ENCODE results near the gene DLGAP1.

DLGAP1 gene

DNA sequence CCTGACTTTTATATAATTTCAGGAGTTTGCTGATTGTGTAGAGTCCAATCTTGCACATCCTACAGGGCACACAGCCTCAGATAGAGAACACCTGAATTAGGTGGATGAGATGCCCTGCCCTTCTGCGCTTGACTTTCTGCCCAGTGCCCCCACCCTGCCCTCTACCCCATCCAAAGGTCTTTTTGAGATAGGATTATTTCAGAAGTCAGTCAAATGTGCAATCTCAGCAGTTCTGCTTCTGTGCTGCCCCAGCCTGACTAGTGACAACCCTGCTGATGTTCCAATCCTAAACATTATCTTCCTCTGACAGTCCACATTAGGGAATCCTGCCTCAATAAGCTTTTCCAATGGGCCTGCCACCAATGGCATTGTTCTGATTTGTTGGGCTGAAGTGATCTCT lies 593.6 kb downstream of the DLGAP1 start:
- no peak for DNase-seq

DNA sequence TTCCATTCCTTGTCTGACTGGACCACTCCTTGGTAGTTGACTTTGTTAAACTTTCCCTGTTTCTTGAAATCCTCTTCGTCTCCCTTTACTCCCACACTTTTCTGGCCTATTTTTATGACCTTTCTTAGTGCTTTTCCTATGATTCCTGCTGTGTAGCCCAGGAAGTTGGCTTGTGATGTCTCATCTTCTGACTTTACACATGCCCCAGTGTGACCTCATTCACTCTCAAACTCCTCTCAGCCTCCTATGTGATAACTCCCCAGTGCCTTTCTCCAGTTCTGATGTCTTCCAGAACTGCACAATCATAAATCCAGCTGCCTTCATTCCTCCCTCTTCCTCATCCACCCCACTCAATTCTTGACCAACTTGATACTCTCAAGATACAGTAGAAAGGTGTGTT lies 597.6 kb downstream of the DLGAP1 start:
- DNase-seq: peak in 1 of 4 experiments; percentile 23

DNA sequence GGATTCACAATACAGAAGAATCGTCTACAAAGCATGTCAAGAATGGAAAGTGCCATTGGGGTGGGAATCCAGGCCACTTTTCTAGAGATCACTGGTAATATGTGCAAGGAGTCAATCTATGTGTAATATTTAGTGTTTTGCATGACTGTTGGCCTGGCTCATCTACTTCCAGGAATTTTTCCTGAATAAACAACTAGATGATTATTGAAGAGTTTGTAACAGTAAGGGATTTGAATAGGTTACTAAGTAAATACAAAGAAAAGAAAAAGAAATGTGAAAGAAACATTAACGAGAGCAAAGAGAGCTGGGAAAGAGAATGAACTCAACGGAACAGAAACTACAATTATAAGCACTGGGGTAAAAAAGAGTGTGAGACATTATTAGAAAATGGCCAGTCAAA lies 599.1 kb downstream of the DLGAP1 start:
- no peak for DNase-seq

DNA sequence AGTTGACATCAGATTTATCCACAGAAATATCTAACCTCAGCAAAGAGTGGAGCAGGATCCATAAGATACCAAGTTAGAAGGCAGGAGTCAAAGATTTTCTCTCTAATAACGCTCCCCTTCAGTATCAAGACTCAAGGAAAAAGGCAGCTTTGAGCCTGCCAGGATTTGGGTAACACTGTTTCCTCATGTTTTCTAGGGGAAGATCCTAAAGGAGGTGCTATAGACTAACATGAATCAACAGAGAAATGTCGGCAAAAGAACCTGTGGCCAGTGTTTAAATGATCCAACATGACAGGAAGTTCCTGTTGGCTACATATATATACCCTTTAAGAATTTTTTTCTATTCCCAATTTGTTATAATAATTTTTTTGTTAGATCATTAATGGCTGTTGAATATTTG lies 602.8 kb downstream of the DLGAP1 start:
- DNase-seq: no peak

DNA sequence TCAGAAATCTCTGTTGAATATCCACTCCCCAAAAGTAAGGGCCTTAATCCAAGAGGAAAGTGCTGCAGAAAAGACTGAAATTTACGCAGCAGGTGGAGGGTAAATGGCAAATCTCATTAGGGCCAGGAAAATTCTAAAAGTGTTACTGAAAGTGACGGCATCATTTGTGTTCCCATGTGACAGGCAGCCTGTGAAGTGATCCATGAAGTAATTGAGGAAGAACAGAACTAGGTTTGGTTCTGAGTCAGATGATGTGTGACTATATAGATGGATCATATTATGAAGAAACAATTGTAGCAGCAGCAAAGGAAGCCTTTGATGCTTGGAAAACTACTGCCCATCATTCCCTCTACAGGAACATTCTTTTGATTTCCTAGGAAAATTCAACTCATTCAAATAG lies 603.9 kb downstream of the DLGAP1 start:
- peak in 3 of 4 experiments; percentile 31 to 54 (median 44) for DNase-seq

DNA sequence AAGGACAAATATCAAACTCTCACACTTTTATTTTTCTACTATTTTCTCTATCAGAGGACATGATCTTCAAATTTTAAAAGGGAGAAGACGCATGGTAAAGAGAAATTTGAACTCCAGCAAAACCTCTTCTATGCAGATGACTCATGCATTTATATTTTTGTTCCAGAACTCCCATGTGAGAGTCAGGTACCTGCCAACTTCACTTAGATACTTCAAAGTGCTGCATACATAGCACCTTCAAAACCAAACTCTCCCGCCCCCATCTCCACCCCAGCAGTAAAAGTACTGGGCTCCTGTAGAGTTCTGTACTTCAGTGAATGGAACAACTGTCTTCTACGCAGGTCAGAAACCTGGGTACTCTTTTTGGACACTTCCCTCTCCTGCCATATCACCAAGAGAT lies 606.8 kb downstream of the DLGAP1 start:
- no peak for DNase-seq

DNA sequence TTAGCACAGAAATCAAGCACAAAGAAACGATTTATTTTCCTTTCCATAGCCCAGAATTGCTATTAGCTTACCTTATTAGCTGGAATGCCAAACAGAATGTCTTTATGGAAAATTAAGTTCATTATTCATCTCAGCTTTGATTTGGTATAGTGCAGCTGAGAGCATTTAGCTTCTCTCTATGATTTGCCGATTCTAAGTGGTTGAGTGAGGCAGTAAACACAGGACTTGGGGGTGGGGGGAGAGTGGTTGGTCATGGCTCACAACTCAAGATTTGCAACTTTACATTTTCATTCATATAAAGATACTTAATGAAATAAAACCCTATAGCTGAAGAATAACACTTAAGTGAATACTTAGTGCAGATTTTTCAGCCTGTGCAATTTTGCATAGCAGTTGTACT lies 609.9 kb downstream of the DLGAP1 start:
- no peak for DNase-seq

DNA sequence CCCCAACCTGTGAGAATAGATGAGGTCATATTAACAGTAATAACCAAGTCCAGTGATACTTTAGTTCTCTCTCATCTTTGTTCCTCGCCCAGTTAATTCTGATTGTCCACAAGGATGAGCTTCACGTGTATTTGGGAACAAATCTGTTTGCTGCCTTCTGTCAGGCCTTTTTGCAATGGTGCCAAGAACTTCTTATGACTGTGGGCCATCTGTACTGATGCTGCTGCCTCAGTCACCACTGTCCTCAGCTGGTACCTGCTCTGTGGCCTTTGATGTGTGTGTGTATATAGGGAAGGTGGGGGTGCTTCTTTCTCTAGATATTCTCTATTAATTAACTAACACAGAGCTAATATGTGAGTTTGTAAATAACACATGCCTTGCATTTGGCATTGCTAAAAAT lies 612.3 kb downstream of the DLGAP1 start:
- DNase-seq: no peak

DNA sequence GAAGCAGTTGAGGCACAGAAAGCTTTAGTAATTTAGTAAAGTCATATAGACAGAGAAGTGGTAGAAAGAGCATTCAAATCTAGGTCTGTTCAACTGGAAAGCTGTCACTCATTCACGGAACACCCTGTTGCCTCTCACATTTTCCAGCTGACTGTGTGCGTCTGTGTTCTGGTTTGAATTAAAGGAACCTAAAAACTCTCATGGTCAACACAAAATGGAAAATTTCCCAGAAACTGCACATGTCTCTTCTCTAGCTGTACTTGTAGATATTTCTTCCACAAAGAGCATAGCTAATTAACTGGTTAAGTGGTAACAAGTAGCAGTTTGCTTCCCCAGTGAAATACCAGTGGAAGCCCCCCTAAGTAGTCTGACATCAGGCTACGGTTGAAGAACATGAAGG lies 614.3 kb downstream of the DLGAP1 start:
- DNase-seq: no peak

DNA sequence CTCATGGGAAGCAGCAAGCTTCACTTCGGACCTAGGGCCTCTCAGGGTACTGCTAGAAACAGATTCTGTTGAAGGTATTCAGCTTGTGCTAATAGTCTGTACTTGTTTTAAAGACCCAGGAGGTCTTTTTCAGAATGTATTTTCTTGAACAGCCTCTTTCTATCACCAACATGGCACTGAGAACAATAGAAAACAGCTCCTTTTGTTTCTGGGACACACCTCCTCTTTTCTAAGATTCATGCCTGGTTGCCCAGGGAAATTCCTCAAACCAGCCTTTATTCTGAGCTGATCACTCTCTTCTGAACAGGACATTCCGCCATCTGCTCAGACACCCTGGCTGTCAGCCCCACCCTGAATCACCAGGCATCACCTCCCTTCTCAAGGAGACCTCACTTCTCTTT lies 615.5 kb downstream of the DLGAP1 start:
- no peak for DNase-seq

DNA sequence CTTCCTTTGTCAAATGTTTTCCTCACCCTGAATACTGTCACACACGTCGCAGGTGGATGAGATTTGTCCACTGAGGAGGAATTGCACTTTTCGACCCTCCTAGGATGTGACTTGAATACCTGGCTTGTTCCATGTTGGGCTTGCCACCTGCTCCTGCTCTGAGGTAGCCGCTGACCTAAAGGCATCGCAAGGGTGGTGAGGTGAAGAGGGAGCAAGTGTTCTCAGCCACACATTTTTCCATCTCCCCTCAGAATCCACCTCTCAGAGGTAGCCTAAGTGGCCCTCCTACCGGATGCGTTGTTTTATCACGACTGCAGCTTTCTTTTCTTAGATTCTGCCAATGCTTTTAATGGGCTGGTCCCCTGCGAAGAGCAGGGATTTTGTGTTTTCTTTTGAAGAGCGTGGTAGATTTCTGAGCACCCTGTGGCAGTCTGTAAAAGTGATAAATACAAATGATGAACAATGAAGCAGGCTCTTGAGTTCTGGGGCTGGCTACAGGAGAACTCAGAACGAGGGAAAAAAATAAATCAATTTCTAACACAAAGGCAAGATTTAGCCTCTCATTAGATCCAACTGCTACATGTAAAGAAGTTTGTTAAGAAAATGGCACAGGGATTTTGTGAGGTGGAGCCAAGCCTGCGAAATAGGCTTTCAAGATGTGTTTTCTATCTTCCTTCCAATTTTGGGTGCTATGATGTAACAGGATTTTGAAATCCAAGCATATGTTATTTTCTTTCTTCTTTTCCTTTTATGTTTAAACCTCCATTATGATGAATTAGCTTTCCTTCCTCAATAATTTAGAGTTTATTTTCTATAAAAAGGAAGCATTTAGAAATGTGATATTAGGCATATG lies 618.4 kb downstream of the DLGAP1 start:
- no peak for DNase-seq

DNA sequence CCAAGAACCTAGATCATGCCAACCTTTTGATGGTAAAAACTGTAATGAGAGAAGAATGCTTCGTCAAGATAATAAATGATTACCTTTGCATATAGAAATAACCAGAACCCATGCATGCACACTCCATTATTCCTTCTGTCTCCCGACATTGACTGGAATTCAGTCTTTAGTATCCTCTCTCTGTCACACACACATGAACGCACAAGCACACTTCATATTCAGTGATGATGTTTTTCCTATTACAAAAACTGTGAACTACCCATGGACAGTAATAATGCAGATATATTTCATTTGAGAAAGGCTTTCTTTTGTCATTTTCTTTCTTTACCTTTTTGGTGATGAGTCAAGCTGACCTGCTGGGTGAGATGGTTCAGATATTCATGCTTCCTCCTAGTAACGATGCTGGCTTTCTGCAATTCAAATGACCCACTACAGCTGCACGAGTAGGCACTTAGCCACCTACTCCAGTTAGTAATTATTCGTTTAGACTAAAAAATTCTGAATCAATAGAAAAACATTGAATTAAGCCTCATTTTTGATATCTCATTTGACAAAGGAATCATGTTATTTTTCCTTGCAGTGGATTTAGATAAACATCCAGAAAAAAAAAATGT lies 623.0 kb downstream of the DLGAP1 start:
- DNase-seq: no peak

DNA sequence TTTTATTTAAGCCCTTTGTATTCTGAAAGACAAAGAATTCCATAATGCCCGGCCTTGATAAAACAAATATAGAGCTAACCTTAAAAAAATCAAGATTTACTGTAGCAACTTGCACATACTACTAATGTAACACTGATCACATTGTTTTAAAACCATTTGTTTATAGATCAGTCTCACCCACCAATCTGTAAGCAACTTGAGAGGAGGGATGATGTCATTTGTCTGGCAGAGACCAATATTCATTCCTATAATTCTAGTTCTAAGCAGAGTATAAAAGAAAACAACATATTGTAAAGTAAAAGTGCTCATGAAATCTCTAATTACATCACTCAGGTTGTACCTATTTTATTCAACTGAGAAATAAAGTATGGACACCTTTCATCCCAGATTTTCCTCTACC lies 624.5 kb downstream of the DLGAP1 start:
- no peak for DNase-seq

DNA sequence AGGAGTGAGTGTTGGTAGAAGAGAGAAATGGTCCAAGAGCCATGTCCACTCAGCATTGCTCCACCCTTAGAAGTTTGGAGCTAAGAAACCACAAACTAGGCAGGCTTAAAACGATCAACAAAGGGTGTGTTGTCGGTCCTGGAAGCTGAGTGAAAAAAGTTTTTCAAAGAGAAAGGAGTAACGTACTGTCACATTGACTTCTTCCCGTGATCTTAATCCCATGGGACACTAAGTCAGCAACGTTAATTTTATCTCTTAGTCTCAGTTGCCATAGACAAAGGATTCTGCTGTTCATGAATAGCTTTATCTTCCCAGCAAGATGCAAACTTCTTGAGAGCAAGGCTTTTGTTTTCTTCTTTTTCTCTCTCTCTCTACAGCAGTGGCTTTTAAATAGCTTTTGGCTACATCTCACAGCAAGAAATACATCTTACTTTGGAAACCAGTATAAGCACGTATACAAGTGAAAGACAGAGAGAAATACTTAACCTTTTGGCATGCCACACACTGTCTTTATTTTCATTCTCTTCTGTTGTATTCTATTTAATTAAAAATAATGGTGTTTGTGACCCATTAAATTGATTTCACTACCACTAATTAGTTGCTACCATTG lies 627.8 kb downstream of the DLGAP1 start:
- no peak for DNase-seq

DNA sequence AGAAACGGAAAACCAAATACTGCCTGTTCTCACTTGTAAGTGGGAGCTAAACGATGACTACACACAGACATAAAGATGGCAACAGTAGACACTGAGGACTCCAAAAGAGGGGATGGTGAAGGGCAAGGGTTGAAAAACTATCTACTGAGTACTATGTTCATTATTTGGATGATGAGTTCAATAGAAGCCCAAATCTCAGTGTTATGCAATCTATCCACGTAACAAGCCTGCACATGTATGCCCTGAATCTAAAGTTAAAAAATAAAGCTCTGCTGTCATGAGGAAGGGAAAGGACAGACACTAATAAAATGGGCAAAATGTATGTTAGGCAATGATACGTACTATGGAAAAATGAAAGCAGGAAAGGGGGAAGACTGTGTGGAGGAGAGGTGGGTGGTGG lies 629.1 kb downstream of the DLGAP1 start:
- no peak for DNase-seq

DNA sequence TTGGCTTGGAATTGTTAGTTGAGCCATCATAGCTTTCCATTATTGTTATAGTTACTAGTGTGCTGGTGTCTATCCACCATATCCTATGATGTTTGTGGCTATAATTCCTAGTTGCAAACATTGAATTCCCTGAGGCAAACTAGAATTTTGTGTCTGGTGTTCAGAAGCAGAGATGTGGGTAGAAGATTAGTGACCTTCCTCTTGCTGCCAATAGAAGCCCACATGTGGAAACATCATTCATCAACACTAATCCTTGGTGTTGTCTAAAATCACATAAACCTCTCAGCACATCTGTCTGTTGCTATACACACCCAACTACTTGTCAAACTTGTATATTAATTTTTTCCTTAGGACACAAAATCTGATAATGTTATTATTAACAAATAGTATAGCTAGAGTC lies 631.0 kb downstream of the DLGAP1 start:
- DNase-seq: no peak

DNA sequence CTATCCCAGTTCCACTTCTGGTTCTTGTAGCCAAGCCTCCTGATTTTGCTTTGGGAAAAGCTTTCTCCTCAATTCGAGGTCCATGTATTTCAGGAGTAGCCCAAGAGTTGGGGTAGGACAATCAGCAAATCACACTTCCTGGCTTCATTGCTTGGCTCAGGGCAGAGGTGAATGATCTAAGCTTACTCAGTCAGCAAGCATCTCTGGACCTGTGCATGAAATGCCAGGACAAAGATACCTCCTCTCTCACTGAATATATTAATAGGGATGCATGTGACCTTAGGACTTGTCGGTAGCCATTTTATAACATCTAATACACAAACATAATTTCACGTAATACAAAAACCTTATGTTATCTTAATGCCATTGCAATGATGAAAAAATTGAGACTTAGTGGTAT lies 632.0 kb downstream of the DLGAP1 start:
- DNase-seq: no peak

DNA sequence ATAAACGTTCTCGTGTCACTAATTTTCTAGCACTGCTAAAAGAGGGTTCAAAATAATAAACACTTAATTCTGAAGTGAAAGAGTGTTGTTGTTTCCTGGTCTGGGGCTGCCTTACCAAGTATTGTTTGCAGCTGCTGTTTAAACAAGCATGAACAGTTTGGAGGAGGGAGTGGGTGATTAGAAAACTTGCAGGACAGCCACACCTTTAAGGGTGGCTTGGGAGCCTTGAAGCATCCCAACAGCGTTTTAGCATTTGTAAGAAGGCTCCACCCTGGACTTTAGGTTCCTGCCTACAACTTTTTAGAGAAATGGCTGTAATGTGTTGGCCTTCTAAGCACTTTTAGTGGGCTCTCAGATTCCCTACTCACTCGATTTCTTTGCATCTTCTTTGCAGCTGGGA lies 633.6 kb downstream of the DLGAP1 start:
- DNase-seq: no peak

DNA sequence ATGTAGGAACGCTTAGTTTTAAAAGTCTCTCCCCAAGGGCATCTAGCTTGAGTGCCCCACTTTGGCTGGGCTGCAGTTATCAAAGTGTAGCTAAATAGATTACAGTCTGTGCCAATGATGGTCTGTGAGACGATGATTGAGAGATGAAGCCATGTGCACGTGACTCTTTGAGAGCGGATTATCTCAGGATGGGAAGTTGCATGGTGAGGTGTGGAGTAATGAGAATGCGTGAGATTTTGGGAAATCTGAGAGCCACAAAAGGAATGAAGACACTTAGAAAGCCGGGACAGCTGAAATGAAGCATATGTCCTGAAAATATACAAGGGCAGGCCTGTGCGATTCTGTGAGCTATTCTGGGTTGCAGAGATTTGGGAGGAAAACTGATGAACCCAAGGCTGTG lies 635.1 kb downstream of the DLGAP1 start:
- DNase-seq: no peak

DNA sequence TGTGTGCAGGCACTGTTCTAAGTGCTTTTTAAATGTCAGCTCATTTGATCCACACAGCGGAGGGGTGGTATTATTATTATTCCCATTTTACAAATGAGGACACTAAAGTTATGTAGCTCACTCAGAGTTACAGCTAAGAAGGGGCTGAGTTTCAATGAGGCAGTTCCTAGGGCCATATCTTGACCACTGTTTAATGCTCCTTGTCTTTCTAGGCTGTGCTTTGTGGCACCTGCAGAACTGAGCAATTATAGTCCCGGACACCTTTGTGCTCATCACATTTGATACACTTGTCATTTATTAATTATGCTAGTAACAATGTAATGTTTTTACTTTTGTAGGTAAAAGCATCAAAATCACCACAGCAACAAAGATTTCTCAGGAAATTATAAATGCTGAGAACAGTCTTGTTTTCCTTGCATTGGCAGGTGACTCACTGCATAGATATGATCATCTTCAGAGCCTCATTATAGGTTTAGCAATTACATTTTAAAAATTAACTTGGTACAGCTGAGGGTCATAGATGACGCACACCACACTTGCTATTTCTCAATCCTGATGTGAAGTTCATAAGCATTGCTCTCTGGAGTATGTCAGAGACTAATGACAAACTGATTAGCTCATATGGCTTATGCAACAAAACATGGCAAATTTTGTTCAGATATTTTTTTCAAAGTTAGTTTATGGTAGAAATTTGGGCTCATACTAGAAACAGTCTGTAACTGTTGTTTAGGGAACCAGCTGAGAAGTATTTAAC lies 638.3 kb downstream of the DLGAP1 start:
- peak; percentile 15 to 69 (median 38) for DNase-seq

DNA sequence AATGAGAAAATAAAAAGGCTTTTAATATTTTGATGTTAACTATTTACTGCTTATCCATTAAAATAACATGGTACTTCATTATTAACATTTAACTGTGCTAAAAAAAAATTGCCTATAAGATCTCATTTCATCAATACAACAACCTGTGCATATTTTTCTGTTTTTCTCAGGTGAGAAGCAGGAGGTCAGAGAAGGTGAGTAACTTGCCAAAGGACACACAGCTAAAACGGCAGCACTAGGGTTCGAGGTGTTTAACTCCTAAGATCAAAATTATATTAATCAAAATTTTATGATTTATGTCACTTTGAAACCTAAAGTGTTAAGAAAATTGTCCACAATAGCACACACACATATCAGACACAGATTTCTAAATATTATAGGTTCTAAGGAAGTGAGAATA lies 639.1 kb downstream of the DLGAP1 start:
- DNase-seq: no peak

DNA sequence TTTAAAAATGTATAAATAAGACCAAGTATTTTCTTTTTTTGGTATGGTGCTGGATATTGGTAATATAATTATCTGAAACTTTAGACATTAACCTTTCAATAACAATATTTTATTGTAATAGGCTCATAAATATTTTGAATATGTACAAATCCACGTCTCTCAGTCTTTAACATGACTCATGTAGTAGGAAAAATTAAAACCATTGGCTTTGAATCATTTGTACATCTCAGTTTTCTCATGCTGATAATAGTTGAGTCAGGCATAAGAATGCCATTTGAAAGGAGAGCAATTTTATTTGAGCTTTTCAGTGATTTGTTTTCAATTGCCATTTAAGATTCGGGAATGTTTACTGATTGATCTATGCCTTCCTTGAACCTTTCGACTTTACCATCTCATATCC lies 640.3 kb downstream of the DLGAP1 start:
- no peak for DNase-seq

DNA sequence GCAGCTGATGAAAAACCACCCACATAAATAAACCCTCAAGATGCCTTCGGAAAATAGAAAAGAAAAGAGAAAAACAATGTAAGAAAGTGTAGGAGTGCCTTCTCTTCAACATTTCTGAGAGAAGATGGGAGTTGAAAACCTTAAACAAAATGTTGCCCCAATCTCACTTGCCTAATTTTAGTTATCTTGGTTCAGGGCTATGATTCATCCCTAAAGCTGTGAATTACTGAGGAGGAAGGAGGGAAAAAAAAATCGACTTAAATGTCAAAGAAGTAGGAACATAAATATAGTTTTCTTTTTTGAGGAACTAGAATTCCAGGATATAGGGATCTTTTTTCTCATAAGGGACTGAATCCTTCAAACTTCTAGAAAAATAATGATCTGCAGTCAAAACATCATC lies 644.8 kb downstream of the DLGAP1 start:
- peak in 2 of 4 experiments; percentile 10 to 18 for DNase-seq

All from suppressor macrophage (primary cell).